Coronary artery (tissue), 2 donors: ENCODE results near the gene INS.

Source experiments
- DNase-seq: peaks from one replicate; pipeline ENCODE4 v3.0.0-alpha.2; 2017; ENCODE audit warnings: low spot score
- H3K27ac ChIP-seq, 2 donors: fragments of 200-600 bp; sonication (generic); one replicate each; pipeline ENCODE4 v1.5.1; 2016 to 2019
- H3K4me3 ChIP-seq: fragments of 200-600 bp; sonication (generic); 2 replicates; pipeline ENCODE4 v1.5.1; 2016; ENCODE audit warnings: mild to moderate bottlenecking, moderate library complexity
- CTCF ChIP-seq: fragments of 200-600 bp; sonication (generic); IDR thresholded peaks from one replicate; pipeline ENCODE4 v1.5.1; 2019; ENCODE audit warnings: antibody characterized with exemption

Gene INS

GRCh38 chr11:2163428-2163978 lies 2.5 kb upstream of the INS start:
- no peak for TF ChIP-seq CTCF
- H3K4me3 ChIP-seq, result no peak overlapping the region
- H3K27ac ChIP-seq, result no peak overlapping the region
- no peak for DNase-seq

GRCh38 chr11:2159536-2160413 lies 1.2 kb downstream of the INS start:
- Histone ChIP-seq H3K27ac (no peak overlapping the region), H3K4me3 (no peak overlapping the region)
- DNase-seq, result no peak
- TF ChIP-seq CTCF, result no peak

GRCh38 chr11:2158966-2159365 lies 2.0 kb downstream of the INS start:
- no peak overlapping the region for H3K4me3 ChIP-seq
- no peak for TF ChIP-seq CTCF
- H3K27ac ChIP-seq, result no peak overlapping the region
- no peak for DNase-seq

- no peak for TF ChIP-seq CTCF
- no peak for DNase-seq
- H3K27ac ChIP-seq, result no peak overlapping the region
- no peak overlapping the region for H3K4me3 ChIP-seq
These were observed 2.7 kb downstream of the INS start for GRCh38 chr11:2158296-2158737.

GRCh38 chr11:2157294-2158040 lies 3.5 kb downstream of the INS start:
- Histone ChIP-seq H3K27ac (no peak overlapping the region), H3K4me3 (no peak overlapping the region)
- no peak for TF ChIP-seq CTCF
- DNase-seq, result no peak

GRCh38 chr11:2156416-2157182 lies 4.4 kb downstream of the INS start:
- TF ChIP-seq CTCF, result peak; percentile 51
- Histone ChIP-seq H3K4me3 (no peak overlapping the region), H3K27ac (no peak overlapping the region)
- DNase-seq, result no peak
